Skeletal muscle satellite cell (primary cell): ENCODE results near the gene RPS6KC1.
"Not testable (repeated sequence)": the region's sequence is repeated elsewhere in the genome, so short reads cannot be mapped to it uniquely, and the experiment has no call there.

ENCODE experiments used
- H3K27me3 ChIP-seq: 2 replicates; pipeline ENCODE4 v1.7.0; 2013; ENCODE audit warnings: low read length; ENCODE audit not compliant: control insufficient read depth, insufficient read depth
- H3K36me3 ChIP-seq: 2 replicates; pipeline ENCODE4 v1.7.0; 2013; ENCODE audit warnings: mild to moderate bottlenecking, control low read depth, low read length; ENCODE audit not compliant: insufficient read depth
- H3K4me1 ChIP-seq: 2 replicates; pipeline ENCODE4 v1.7.0; 2013; ENCODE audit warnings: low read length; ENCODE audit not compliant: control insufficient read depth, insufficient read depth
- H3K4me2 ChIP-seq: 2 replicates; pipeline ENCODE4 v1.7.0; 2013; ENCODE audit warnings: mild to moderate bottlenecking, low read length
- H3K4me3 ChIP-seq: 2 replicates; pipeline ENCODE4 v1.7.0; 2013; ENCODE audit warnings: low read length
- H3K9ac ChIP-seq: 2 replicates; pipeline ENCODE4 v1.7.0; 2013; ENCODE audit warnings: mild to moderate bottlenecking, low read depth, low read length, moderate library complexity
- H3K9me3 ChIP-seq: replicated peaks from 2 replicates; pipeline ENCODE4 v1.7.0; 2013; ENCODE audit warnings: mild to moderate bottlenecking, control low read depth, low read length

RPS6KC1 gene

GRCh38 chr1:213166852-213167251 lies 115.8 kb downstream of the RPS6KC1 start:
- Histone ChIP-seq H3K4me2 (no peak overlapping the region), H3K36me3 (no peaks in the 10 kb centered on the region), H3K4me3 (no peak overlapping the region), H3K9me3 (no peaks in the 10 kb centered on the region), H3K27me3 (no peaks in the 10 kb centered on the region), H3K4me1 (peaks cover 19% of the 10 kb centered on the region), H3K9ac (no peak overlapping the region)

- Histone ChIP-seq H3K9ac (no peak overlapping the region), H3K27me3 (no peaks in the 10 kb centered on the region), H3K4me3 (no peak overlapping the region), H3K36me3 (no peaks in the 10 kb centered on the region), H3K4me1 (no peaks in the 10 kb centered on the region), H3K4me2 (no peak overlapping the region), H3K9me3 (no peaks in the 10 kb centered on the region)
Measured at GRCh38 chr1:213171711-213172110, 120.7 kb downstream of the RPS6KC1 start.

- Histone ChIP-seq H3K9me3 (no peaks in the 10 kb centered on the region), H3K27me3 (no peaks in the 10 kb centered on the region), H3K4me1 (no peaks in the 10 kb centered on the region), H3K4me2 (no peak overlapping the region), H3K9ac (no peak overlapping the region), H3K4me3 (no peak overlapping the region), H3K36me3 (peaks cover 5% of the 10 kb centered on the region)
Measured at GRCh38 chr1:213176341-213176740, 125.3 kb downstream of the RPS6KC1 start.

GRCh38 chr1:213179784-213180183 lies 128.7 kb downstream of the RPS6KC1 start:
- Histone ChIP-seq H3K4me2 (no peak overlapping the region), H3K9me3 (no peaks in the 10 kb centered on the region), H3K9ac (no peak overlapping the region), H3K27me3 (no peaks in the 10 kb centered on the region), H3K4me1 (no peaks in the 10 kb centered on the region), H3K36me3 (peaks cover 7% of the 10 kb centered on the region), H3K4me3 (no peak overlapping the region)

GRCh38 chr1:213180833-213181232 lies 129.8 kb downstream of the RPS6KC1 start:
- H3K36me3 ChIP-seq = peaks cover 7% of the 10 kb centered on the region
- H3K9ac ChIP-seq = no peak overlapping the region
- no peaks in the 10 kb centered on the region for H3K4me1 ChIP-seq
- H3K4me2 ChIP-seq = no peak overlapping the region
- H3K9me3 ChIP-seq = no peaks in the 10 kb centered on the region
- H3K27me3 ChIP-seq = no peaks in the 10 kb centered on the region
- H3K4me3 ChIP-seq = no peak overlapping the region

GRCh38 chr1:213183036-213183672 lies 132.1 kb downstream of the RPS6KC1 start:
- no peak overlapping the region for H3K9ac ChIP-seq
- H3K4me1 ChIP-seq = no peaks in the 10 kb centered on the region
- H3K9me3 ChIP-seq = no peaks in the 10 kb centered on the region
- H3K4me3 ChIP-seq = no peak overlapping the region
- no peak overlapping the region for H3K4me2 ChIP-seq
- peaks cover 10% of the 10 kb centered on the region for H3K36me3 ChIP-seq
- no peaks in the 10 kb centered on the region for H3K27me3 ChIP-seq

- no peaks in the 10 kb centered on the region for H3K9me3 ChIP-seq
- no peaks in the 10 kb centered on the region for H3K27me3 ChIP-seq
- H3K4me3 ChIP-seq = no peak overlapping the region
- no peak overlapping the region for H3K9ac ChIP-seq
- no peak overlapping the region for H3K4me2 ChIP-seq
- no peaks in the 10 kb centered on the region for H3K4me1 ChIP-seq
- H3K36me3 ChIP-seq = peaks cover 7% of the 10 kb centered on the region
Measured at GRCh38 chr1:213186168-213186567, 135.1 kb downstream of the RPS6KC1 start.

- H3K9ac ChIP-seq = no peak overlapping the region
- H3K27me3 ChIP-seq = no peaks in the 10 kb centered on the region
- H3K4me3 ChIP-seq = no peak overlapping the region
- no peaks in the 10 kb centered on the region for H3K4me1 ChIP-seq
- H3K36me3 ChIP-seq = no peaks in the 10 kb centered on the region
- H3K9me3 ChIP-seq = no peaks in the 10 kb centered on the region
- H3K4me2 ChIP-seq = no peak overlapping the region
Measured at GRCh38 chr1:213192026-213192425, 141.0 kb downstream of the RPS6KC1 start.

- Histone ChIP-seq H3K4me3 (no peak overlapping the region), H3K4me2 (no peak overlapping the region), H3K36me3 (peaks cover 6% of the 10 kb centered on the region), H3K4me1 (no peaks in the 10 kb centered on the region), H3K9me3 (peaks cover 8% of the 10 kb centered on the region), H3K27me3 (no peaks in the 10 kb centered on the region), H3K9ac (no peak overlapping the region)
Measured at GRCh38 chr1:213194383-213194782, 143.3 kb downstream of the RPS6KC1 start.

- Histone ChIP-seq H3K4me2 (no peak overlapping the region), H3K4me1 (no peaks in the 10 kb centered on the region), H3K9me3 (peaks cover 8% of the 10 kb centered on the region), H3K9ac (no peak overlapping the region), H3K36me3 (peaks cover 6% of the 10 kb centered on the region), H3K4me3 (no peak overlapping the region), H3K27me3 (no peaks in the 10 kb centered on the region)
Measured at GRCh38 chr1:213194855-213195254, 143.8 kb downstream of the RPS6KC1 start.

- H3K4me2 ChIP-seq, H3K27me3 ChIP-seq, H3K4me1 ChIP-seq, H3K4me3 ChIP-seq, H3K36me3 ChIP-seq, H3K9me3 ChIP-seq, H3K9ac ChIP-seq: not testable (repeated sequence)
Measured at GRCh38 chr1:213196328-213197054, 145.4 kb downstream of the RPS6KC1 start.

GRCh38 chr1:213200630-213201029 lies 149.6 kb downstream of the RPS6KC1 start:
- Histone ChIP-seq H3K4me1 (peaks cover 19% of the 10 kb centered on the region), H3K27me3 (no peaks in the 10 kb centered on the region), H3K9me3 (peaks cover 8% of the 10 kb centered on the region), H3K4me2 (no peak overlapping the region), H3K36me3 (peaks cover 6% of the 10 kb centered on the region), H3K9ac (no peak overlapping the region), H3K4me3 (no peak overlapping the region)
